ENCODE measurements around the gene CD47.

DNA sequence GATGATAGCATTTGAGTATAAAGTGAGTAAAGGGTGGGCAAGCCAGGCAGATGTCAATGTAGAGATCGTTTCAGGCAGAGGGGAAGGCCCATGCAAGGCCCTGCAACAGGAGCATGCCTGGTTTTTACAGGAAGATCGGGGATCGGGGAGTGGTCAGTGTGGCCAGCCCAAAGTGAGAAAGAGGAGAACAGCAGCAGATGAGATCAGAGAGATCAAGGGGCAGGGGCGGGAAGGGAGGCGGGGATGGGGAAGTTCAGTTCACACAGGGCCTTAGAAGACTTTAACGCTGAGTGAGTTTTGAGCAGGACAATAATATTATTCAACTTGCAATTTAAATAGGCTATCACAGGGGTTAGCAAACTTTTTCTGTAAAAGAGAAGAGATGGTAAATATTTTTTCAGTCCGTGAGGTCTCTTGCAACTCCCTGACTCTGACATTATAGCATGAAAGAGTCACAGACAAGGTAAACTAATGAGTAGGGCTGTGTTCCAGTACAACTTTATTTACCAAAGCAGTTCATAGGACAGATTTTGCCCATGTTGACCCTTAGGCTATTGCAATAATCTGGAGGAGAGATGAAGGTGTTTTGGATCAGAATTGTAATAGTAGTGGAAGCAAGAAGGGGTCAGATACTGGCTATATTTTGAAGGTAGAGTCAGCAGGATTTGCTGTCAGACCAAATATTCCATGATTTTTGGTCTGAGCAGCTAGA, 12.4 kb upstream of the CD47 start:
- TF ChIP-seq POLR2AphosphoS5 (IDR thresholded peaks at IDR 0.05; ENCODE audit: low read depth, low read length) (no peak), TAF1 (IDR thresholded peaks at IDR 0.05; ENCODE audit: borderline replicate concordance, insufficient read depth, low read length) (no peak), FOXP2 (optimal IDR thresholded peaks at IDR 0.05; ENCODE audit: borderline replicate concordance, extremely low read depth, extremely low read length, insufficient read depth) (no peak)
- TF ChIP-seq, protein P1, sequence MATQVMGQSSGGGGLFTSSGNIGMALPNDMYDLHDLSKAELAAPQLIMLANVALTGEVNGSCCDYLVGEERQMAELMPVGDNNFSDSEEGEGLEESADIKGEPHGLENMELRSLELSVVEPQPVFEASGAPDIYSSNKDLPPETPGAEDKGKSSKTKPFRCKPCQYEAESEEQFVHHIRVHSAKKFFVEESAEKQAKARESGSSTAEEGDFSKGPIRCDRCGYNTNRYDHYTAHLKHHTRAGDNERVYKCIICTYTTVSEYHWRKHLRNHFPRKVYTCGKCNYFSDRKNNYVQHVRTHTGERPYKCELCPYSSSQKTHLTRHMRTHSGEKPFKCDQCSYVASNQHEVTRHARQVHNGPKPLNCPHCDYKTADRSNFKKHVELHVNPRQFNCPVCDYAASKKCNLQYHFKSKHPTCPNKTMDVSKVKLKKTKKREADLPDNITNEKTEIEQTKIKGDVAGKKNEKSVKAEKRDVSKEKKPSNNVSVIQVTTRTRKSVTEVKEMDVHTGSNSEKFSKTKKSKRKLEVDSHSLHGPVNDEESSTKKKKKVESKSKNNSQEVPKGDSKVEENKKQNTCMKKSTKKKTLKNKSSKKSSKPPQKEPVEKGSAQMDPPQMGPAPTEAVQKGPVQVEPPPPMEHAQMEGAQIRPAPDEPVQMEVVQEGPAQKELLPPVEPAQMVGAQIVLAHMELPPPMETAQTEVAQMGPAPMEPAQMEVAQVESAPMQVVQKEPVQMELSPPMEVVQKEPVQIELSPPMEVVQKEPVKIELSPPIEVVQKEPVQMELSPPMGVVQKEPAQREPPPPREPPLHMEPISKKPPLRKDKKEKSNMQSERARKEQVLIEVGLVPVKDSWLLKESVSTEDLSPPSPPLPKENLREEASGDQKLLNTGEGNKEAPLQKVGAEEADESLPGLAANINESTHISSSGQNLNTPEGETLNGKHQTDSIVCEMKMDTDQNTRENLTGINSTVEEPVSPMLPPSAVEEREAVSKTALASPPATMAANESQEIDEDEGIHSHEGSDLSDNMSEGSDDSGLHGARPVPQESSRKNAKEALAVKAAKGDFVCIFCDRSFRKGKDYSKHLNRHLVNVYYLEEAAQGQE (IDR thresholded peaks at IDR 0.05; ENCODE audit: insufficient read depth in 1 of 2, low read depth in 2 of 2, low read length in 2 of 2) = no peak
